Testis (tissue), 2 donors: ENCODE results near the gene TMEM207.

Experiments used
- CTCF ChIP-seq, 3 experiments: fragments of 450-650 bp in 2 of 3; fragments of 200-600 bp in 1 of 3; sonication (generic) in 1 of 3; IDR thresholded peaks; one replicate each; pipeline ENCODE4 v1.5.1; 2016 to 2019; ENCODE audit warnings: antibody characterized with exemption in 3 of 3, mild to moderate bottlenecking in 2 of 3, moderate library complexity in 1 of 3
- POLR2A ChIP-seq: fragments of 450-650 bp; IDR thresholded peaks from one replicate; pipeline ENCODE4 v1.6.1; 2017; ENCODE audit warnings: antibody characterized with exemption, mild to moderate bottlenecking, moderate library complexity

- TF ChIP-seq CTCF (IDR thresholded peaks at IDR 0.05), result no peak
- TF ChIP-seq POLR2A, result no peak
Observed at GRCh38 chr3:190496859-190497258, 47.2 kb upstream of the TMEM207 start.
